COLO668 (cell line): ENCODE measurements around the gene KIF1B.
A peak's percentile ranks its signal among the peaks of the same experiment; 100 is the strongest.
"Not testable (repeated sequence)": the region's sequence is repeated elsewhere in the genome, so short reads cannot be mapped to it uniquely, and the experiment has no call there.

Experiments
- DNase-seq: peaks from one replicate; lab custom pipeline; 2025; ENCODE audit not compliant: unreplicated experiment; lab: John Stamatoyannopoulos, UW

KIF1B gene

GRCh38 chr1:10380594-10381275, 170.4 kb downstream of the KIF1B start:
- DNase-seq: no peak

DNA sequence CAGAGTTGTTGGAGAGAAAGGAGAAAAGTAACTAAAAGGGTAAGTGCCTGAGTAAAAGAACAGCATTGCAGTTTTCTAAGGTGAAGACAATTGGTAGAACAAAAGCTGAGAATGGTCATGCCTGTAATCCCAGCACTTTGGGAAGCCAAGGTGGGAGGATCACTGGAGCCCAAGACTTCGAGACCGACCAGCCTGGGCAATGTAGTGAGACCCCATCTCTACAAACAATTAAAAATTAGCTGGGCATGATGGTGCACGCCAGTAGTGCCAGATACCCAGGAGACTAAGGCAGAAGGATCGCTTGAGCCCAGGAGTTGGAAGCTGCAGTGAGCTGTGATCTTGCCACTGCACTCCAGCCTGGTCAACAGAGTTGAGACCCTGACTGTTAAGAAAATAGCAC, 173.3 kb downstream of the KIF1B start:
- DNase-seq: no peak

- DNase-seq: no peak
Observed at GRCh38 chr1:10384219-10384618, 173.8 kb downstream of the KIF1B start.

GRCh38 chr1:10386761-10387676, 176.6 kb downstream of the KIF1B start:
- no peak for DNase-seq

- no peak for DNase-seq
Observed at GRCh38 chr1:10387677-10388386, 177.5 kb downstream of the KIF1B start.

- no peak for DNase-seq
Observed at GRCh38 chr1:10388387-10388715, 178.0 kb downstream of the KIF1B start.

- DNase-seq: no peak
Observed at GRCh38 chr1:10389271-10389973, 179.1 kb downstream of the KIF1B start.

- no peak for DNase-seq
Observed at GRCh38 chr1:10396870-10397269, 186.5 kb downstream of the KIF1B start.

- no peak for DNase-seq
Observed at GRCh38 chr1:10398278-10398733, 187.9 kb downstream of the KIF1B start.

DNA sequence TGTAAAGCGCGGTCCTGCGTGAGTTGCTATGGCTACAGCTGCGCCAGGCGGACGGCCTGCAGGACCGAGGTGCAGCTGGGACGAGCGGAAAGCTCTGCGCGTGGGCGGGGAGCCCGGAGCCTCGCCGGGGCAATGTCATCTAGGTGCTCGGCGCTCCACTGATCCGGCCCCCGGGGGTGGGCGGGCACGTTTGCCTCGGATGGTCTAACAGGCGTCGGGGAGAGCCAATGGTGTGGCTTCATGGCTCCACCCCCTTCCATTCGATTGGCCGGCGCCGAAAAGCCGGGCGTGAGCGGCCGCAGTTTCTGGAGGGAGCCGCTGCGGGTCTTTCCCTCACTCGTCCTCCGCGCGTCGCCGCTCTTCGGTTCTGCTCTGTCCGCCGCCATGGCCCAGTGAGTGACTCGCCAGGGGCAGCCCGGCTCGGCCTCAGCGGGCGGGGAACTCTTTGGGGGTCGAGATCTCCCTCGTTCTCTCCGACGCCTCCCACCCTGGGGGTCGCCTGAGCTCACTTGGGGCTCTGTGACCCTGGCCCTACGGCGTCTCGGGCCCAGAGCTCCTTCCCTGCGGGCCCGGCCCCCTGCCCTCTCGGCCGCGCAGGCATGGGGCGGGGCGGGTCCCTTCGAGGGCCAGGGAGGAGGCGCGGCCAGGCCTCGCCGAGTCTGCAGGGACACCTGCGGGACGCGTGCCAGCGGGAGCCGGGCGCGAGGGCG, 188.5 kb downstream of the KIF1B start, which contains the start of gene PGD:
PGD (plus strand) TSS at position 331 of the 710 bp plus-strand sequence; CDS start at position 385, 54 bp downstream.
- peak; percentile 100 for DNase-seq

DNA sequence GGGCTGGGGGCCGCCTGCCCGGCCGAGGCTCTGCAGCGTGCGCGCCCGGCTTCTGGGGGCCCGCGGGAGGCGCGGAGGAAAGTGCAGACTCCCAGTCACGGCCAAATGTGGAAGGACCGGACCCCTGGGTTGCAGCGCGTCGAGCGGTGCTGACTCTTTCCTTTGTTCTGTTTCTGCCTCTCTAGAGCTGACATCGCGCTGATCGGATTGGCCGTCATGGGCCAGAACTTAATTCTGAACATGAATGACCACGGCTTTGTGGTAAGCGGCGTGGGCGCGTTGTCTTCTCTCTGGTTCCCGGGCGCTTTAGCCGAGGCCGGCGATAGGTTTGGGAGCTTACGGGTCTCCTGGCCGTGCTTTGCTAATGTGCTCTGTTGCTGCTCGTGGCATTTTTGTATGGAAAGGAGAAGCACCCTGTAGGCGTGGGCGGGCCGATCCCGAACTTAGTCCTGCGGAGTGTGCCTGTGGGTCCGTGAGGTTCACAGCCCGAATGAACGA, 189.1 kb downstream of the KIF1B start:
- no peak for DNase-seq

- no peak for DNase-seq
Observed at GRCh38 chr1:10400013-10400412, 189.6 kb downstream of the KIF1B start.

- no peak for DNase-seq
Observed at GRCh38 chr1:10401281-10401680, 190.9 kb downstream of the KIF1B start.

DNA sequence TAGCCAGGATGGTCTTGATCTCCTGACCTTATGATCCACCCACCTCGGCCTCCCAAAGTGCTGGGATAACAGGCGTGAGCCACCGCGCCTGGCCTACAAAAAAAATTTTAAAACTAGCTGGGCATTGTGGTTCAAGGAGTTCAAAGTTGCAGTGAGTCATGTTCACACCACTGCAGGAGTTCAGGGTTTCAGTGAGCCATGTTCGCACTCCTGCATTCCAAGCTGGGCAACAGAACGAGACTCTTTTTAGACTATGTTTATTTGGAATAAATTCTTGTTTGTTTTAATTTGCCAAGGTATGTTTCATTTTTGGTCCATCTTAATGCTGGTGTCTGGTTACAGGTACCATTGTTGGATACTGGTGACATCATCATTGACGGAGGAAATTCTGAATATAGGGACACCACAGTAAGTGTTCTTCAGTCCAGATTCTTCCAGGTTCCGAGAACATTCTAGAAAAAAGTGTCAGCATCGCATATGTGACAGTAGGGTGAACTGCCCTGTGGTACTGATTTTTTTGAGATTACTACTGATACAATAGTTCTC, 192.4 kb downstream of the KIF1B start:
- DNase-seq: no peak

DNA sequence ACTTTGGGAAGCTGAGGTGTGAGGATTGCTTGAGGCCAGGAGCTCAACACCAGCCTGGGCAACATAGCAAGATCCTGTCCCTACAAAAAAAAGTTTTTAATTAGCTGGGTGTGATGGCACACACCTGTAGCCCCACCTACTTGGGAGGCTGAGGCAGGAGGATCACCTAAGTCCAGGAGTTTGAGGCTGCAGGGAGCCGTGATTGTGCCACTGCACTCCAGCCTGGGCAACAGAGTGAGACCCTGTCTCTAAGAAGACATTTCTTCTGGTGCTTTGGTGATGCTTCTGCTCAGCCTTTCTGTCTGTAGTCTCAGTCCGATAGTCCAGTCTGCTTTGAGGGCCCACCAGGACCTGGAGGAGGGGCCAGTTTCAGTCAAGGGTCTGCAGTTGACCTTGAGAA, 196.8 kb downstream of the KIF1B start:
- DNase-seq: no peak

DNA sequence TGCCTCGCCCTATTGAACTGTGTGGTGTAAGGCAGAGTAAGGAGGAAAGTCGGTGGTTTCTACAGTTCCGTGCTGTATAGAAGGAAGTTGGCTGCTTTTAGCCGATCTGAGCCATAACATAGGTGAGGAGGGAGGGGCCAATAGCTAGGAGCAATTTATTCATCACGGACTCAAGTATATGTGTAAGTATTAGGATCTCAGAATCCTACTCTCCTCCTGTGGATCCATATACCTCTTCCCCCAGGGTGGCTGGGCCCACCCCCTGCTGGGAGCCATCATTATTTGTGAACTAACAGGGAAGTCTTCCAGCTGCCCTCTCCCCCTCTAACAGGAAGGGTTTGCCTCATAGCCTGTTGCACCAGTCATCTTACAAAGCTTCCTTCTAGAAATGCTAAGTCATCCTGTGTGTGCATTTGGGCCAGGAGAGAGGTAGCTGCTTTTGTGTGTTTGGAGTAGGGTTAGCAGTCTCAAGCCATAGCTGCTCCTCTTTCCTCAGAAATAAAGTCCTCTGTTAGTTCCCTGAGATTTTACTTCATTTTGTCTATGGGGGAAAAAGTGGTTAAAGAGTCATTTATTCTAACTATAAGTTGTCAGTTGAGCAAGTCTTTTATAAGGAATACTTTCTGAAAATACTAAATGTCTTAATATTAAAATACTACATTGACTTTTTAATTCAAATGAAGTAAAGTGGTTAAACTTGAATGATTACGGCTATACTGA, 205.0 kb downstream of the KIF1B start:
- no peak for DNase-seq

DNA sequence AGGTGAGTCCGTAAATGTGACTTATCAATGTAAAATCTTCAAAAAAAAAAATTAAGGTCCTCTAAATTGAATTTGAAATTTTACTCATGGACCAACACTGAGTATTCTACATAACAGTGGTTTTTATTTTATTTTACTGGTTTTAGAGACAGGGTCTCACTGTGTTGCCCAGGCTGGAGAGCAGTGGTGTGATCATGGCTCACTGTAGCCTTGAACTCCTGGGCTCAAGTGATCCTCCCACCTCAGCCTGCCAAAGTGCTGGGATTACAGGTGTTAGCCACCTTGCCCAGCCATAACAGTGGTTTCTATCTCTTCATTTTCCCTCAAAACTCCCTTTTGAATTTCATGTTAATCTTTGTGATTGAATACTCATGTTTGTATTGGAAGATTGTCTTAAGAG, 205.6 kb downstream of the KIF1B start:
- DNase-seq: not testable (repeated sequence)

- not testable (repeated sequence) for DNase-seq
Observed at GRCh38 chr1:10418741-10419140, 208.4 kb downstream of the KIF1B start.

DNA sequence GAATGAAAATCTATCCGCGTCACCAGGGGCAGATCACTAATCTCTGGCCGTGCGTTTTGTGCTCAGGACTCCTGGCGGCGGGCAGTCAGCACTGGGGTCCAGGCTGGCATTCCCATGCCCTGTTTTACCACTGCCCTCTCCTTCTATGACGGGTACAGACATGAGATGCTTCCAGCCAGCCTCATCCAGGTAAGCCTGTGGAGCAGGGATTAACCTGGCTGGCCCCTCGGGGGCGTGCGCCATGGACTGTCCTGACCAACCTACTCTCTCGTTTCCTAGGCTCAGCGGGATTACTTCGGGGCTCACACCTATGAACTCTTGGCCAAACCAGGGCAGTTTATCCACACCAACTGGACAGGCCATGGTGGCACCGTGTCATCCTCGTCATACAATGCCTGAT, 209.0 kb downstream of the KIF1B start:
- no peak for DNase-seq
